GM12878 (cell line): ENCODE measurements around the gene AMN1. TPM values are rescaled to one million over a fixed set of nuclear protein-coding genes. Genes with fewer than 3 reads are reported as not detected.

ENCODE experiments used
- ATAC-seq: fragments of 200-7000 bp; cut with Tn5 transposase; 3 replicates; pipeline ENCODE4 v1.9.1; 2020; ENCODE audit warnings: mild to moderate bottlenecking, moderate library complexity
- BruUV-seq: library from RNA; stranded (reverse); fragments of 400-500 nt; replicated peaks from 2 replicates; lab custom pipeline; 2021; lab: Mats Ljungman, UMichigan
- CTCF ChIA-PET: fragments of 300-600 bp; sonication (Branson Sonifier 250); formaldehyde crosslinking; extraction: SDS; loops from one replicate; lab custom pipeline; 2021; ENCODE audit warnings: inconsistent platforms; lab: Yijun Ruan, JAX
- POLR2A ChIA-PET: fragments of 350-600 bp; formaldehyde crosslinking; extraction: SDS; loops from one replicate; lab custom pipeline; 2021; ENCODE audit warnings: inconsistent platforms; lab: Charles Lee
- RAD21 ChIA-PET: fragments of 300-600 bp; sonication (Branson Sonifier 250); formaldehyde crosslinking; loops from one replicate; lab custom pipeline; 2023; ENCODE audit warnings: antibody characterized with exemption; ENCODE audit not compliant: unreplicated experiment; lab: Charles Lee
- SMC1A ChIA-PET: fragments of 300-600 bp; sonication (Branson Sonifier 250); formaldehyde crosslinking; loops from one replicate; lab custom pipeline; 2023; ENCODE audit not compliant: unreplicated experiment, uncharacterized antibody; lab: Charles Lee
- DNase-seq: peaks from one replicate; pipeline ENCODE4 v3.0.0-alpha.2; 2011; ENCODE audit warnings: low read depth, low spot score
- FAIRE-seq: peaks from 3 replicates; lab custom pipeline; 2011; peaks lifted over from hg19 to GRCh38; lab: Jason Lieb, UNC
- H2AFZ ChIP-seq: 2 replicates; pipeline ENCODE4 v1.6.0; 2011; ENCODE audit warnings: low read depth, low read length, control low read depth; ENCODE audit not compliant: control insufficient read depth
- H3K27ac ChIP-seq: 2 replicates; pipeline ENCODE4 v1.5.1; 2011; ENCODE audit warnings: control low read depth; ENCODE audit not compliant: control insufficient read depth, insufficient read depth
- H3K27me3 ChIP-seq, 2 experiments: replicated peaks in 1 of 2; 2 replicates each; pipeline versions ENCODE4 v1.6.0 to v1.6.1; 2011; ENCODE audit warnings: low read length in 1 of 2; ENCODE audit not compliant: control insufficient read depth in 2 of 2, insufficient read depth in 2 of 2
- H3K36me3 ChIP-seq, 2 experiments: 2 replicates each; pipeline ENCODE4 v1.5.1; 2011; ENCODE audit warnings: low read length in 1 of 2; ENCODE audit not compliant: control insufficient read depth in 2 of 2, insufficient read depth in 2 of 2
- H3K4me1 ChIP-seq: 2 replicates; pipeline ENCODE4 v1.6.1; 2011; ENCODE audit warnings: mild to moderate bottlenecking, low read length, moderate library complexity, mixed read lengths; ENCODE audit not compliant: control insufficient read depth, insufficient read depth
- H3K4me2 ChIP-seq: 2 replicates; pipeline ENCODE4 v1.6.0; 2011; ENCODE audit warnings: control low read depth; ENCODE audit not compliant: control insufficient read depth, insufficient read depth
- H3K4me3 ChIP-seq: fragments of 200-600 bp; sonication (generic); 2 replicates; pipeline ENCODE4 v1.5.1; 2016
- H3K79me2 ChIP-seq: 2 replicates; pipeline ENCODE4 v1.6.0; 2011; ENCODE audit warnings: low read length; ENCODE audit not compliant: control insufficient read depth, insufficient read depth
- H3K9ac ChIP-seq: 2 replicates; pipeline ENCODE4 v1.8.0; 2011; ENCODE audit warnings: low read length, control low read depth, mixed read lengths; ENCODE audit not compliant: control insufficient read depth, insufficient read depth
- H3K9me3 ChIP-seq: replicated peaks from 3 replicates; pipeline ENCODE4 v1.5.1; 2011; ENCODE audit warnings: mild to moderate bottlenecking, low read length; ENCODE audit not compliant: control insufficient read depth, insufficient read depth
- H4K20me1 ChIP-seq: 2 replicates; pipeline ENCODE4 v1.6.0; 2011; ENCODE audit not compliant: control insufficient read depth, insufficient read depth
- BACH1 ChIP-seq: fragments of 450-650 bp; IDR thresholded peaks from 2 replicates; pipeline ENCODE4 v1.6.1; 2017; ENCODE audit warnings: mild to moderate bottlenecking, borderline replicate concordance
- BRCA1 ChIP-seq: IDR thresholded peaks from 2 replicates; pipeline ENCODE4 v1.6.1; 2011; ENCODE audit warnings: low read depth, low read length, improper control_type of control experiment
- CEBPB ChIP-seq, 2 experiments: fragments of 150-350 bp in 1 of 2; IDR thresholded peaks; 2 replicates each; pipeline ENCODE4 v1.6.1; 2012 to 2014; ENCODE audit warnings: low read depth in 2 of 2, low read length in 2 of 2, borderline replicate concordance in 1 of 2, inconsistent platforms in 1 of 2
- EED ChIP-seq: sonication (generic); IDR thresholded peaks from 2 replicates; pipeline ENCODE4 v1.6.1; 2016; ENCODE audit warnings: antibody characterized with exemption, low read depth
- ESRRA ChIP-seq: IDR thresholded peaks from 2 replicates; pipeline ENCODE4 v1.6.1; 2012; ENCODE audit warnings: mild to moderate bottlenecking, low read length, improper control_type of control experiment
- GATAD2B ChIP-seq: fragments of 450-650 bp; conservative IDR thresholded peaks from 2 replicates; pipeline ENCODE4 v1.6.1; 2017; ENCODE audit warnings: low read depth, mild to moderate bottlenecking, moderate library complexity
- HDGF ChIP-seq: fragments of 450-650 bp; IDR thresholded peaks from 2 replicates; pipeline ENCODE4 v1.6.1; 2016; ENCODE audit warnings: antibody characterized with exemption
- IKZF1 ChIP-seq: fragments of 450-650 bp; conservative IDR thresholded peaks from 2 replicates; pipeline ENCODE4 v1.6.1; 2017; ENCODE audit warnings: antibody characterized with exemption, mild to moderate bottlenecking
- LARP7 ChIP-seq: fragments of 450-650 bp; IDR thresholded peaks from 2 replicates; pipeline ENCODE4 v1.6.1; 2017; ENCODE audit warnings: mild to moderate bottlenecking
- NFYB ChIP-seq: IDR thresholded peaks from 2 replicates; pipeline ENCODE4 v1.6.1; 2011; ENCODE audit warnings: low read depth, mild to moderate bottlenecking, low read length, improper control_type of control experiment, moderate library complexity; ENCODE audit not compliant: insufficient read depth
- POLR2AphosphoS5 ChIP-seq: IDR thresholded peaks from 2 replicates; pipeline ENCODE4 v1.6.1; 2011; ENCODE audit warnings: mild to moderate bottlenecking, low read length, inconsistent platforms
- POU2F2 ChIP-seq: IDR thresholded peaks from 3 replicates; pipeline ENCODE4 v1.6.1; 2011; ENCODE audit warnings: low read depth, mild to moderate bottlenecking, low read length, borderline replicate concordance
- RFX5 ChIP-seq: IDR thresholded peaks from 2 replicates; pipeline ENCODE4 v1.6.1; 2011; ENCODE audit warnings: low read depth, low read length, improper control_type of control experiment
- SMC3 ChIP-seq: IDR thresholded peaks from 2 replicates; pipeline ENCODE4 v1.6.1; 2011; ENCODE audit warnings: low read length, improper control_type of control experiment, borderline replicate concordance
- TBL1XR1 ChIP-seq: IDR thresholded peaks from 2 replicates; pipeline ENCODE4 v1.6.1; 2012; ENCODE audit warnings: low read depth, low read length, improper control_type of control experiment
- TCF12 ChIP-seq: IDR thresholded peaks from 2 replicates; pipeline ENCODE4 v1.6.1; 2011; ENCODE audit warnings: low read depth, mild to moderate bottlenecking, low read length
- WRNIP1 ChIP-seq: IDR thresholded peaks from 2 replicates; pipeline ENCODE4 v1.6.1; 2011; ENCODE audit warnings: low read depth, low read length, improper control_type of control experiment, borderline replicate concordance
- ZNF217 ChIP-seq: fragments of 450-650 bp; IDR thresholded peaks from 2 replicates; pipeline ENCODE4 v1.6.1; 2017; ENCODE audit warnings: antibody characterized with exemption, mild to moderate bottlenecking
- WGBS: methylation state at CpG from one replicate; pipeline ENCODE4 v1.1.6; 2016; ENCODE audit warnings: low lambda C conversion rate; ENCODE audit not compliant: insufficient replicate concordance, insufficient coverage; ENCODE audit errors: missing lambda C conversion rate; 5-methylcytosine and 5-hydroxymethylcytosine counted together
- in situ Hi-C: fragments of 300-500 bp; cut with MboI; formaldehyde crosslinking; loops from 9 replicates; pipeline ENCODE4 v1.14.3; 2018; ENCODE audit warnings: mixed read lengths
- intact Hi-C: fragments of 100-400 bp; cut with micrococcal nuclease; formaldehyde crosslinking; loops from one replicate; pipeline ENCODE4 v1.14.2; 2022; ENCODE audit not compliant: unreplicated experiment
- polyA plus RNA-seq, 11 experiments: library from polyadenylated mRNA; depleted of rRNA in 4 of 11; unstranded in 6 of 11; stranded (reverse) in 5 of 11; fragments of >200 nt; fragmentation: Nextera tagmentation in 4 of 11; fragmentation: Illumina TruSeq in 1 of 11; extraction: Ambion mirVana in 4 of 11; extraction: Trizol in 1 of 11; gene quantifications; 1 replicate in 1 of 11; 2 replicates in 10 of 11; pipeline versions ENCODE4 v1.2.1 to v1.2.3, GENCODE V29; 2011 to 2016; ENCODE audit warnings: inconsistent platforms in 2 of 11, missing spikeins in 2 of 11, low read depth in 1 of 11
- total RNA-seq, 4 experiments: library from RNA; depleted of rRNA in 3 of 4; stranded (reverse); fragments of >200 nt in 3 of 4; fragmentation: Illumina TruSeq in 1 of 4; extraction: Trizol in 1 of 4; gene quantifications; 2 replicates each; pipeline versions ENCODE4 v1.2.1 to v1.2.3, GENCODE V29; 2013 to 2021
- TF ChIP-seq, protein P1 (sequence below): fragments of 450-650 bp; IDR thresholded peaks from 2 replicates; pipeline ENCODE4 v1.6.1; 2018; ENCODE audit warnings: mild to moderate bottlenecking, low read depth, moderate library complexity; ENCODE audit not compliant: partially characterized antibody
- TF ChIP-seq, protein P2 (sequence below): fragments of 450-650 bp; IDR thresholded peaks from 2 replicates; pipeline ENCODE4 v1.6.1; 2016; ENCODE audit warnings: mild to moderate bottlenecking

The AMN1 gene
- total and polyA plus RNA-seq, 10 of the 15 experiments (the other 5 are each of a cell fraction or from before 2014, with no cell fraction given): 5.4 to 19.3 (median 9.3) TPM

DNA sequence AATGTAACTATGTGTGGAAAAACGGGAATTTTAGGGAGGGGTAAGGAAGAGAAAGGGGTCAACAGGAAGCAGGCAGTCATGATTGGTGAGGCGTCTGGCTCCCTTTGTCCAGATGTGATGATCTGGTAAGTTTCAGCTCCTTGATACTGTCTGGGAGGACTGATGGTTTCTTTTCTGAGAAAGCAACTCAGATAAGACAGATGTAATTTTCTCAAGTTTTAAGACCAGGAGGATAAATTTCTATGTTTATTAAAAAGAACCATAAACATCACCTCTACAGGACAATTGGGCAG is 21.9 kb upstream of the AMN1 start:
- peak overlapping the region; percentile 18; the same call in 1 of the 2 replicates for H2AFZ ChIP-seq
- intact Hi-C loops (loop anchor here (5.0 kb wide), 1 partner anchor 207 kb away; the partner anchor contains the start of gene RESF1), in situ Hi-C loops (no loop called here)
- H3K4me3 ChIP-seq: peak overlapping the region; percentile 47; the same call in 1 of the 2 replicates
- RAD21 ChIA-PET: interaction anchor here (0.6 to 8.5 kb wide), 12 partner anchors 10 to 208 kb away, joined by 3 to 112 read pairs (median 16); partner anchors contain the start of genes AMN1 and RESF1
- H3K79me2 ChIP-seq: peaks cover 3% of the 10 kb centered on the region
- SMC1A ChIA-PET: interaction anchor here (0.6 to 5.3 kb wide), 15 partner anchors 8 to 309 kb away, joined by 3 to 46 read pairs (median 7); partner anchors contain the start of gene AMN1
- ATAC-seq (no peak), FAIRE-seq (no peak), DNase-seq (no peak)
- H3K36me3 ChIP-seq: no peaks in the 10 kb centered on the region
- POLR2A ChIA-PET: interaction anchor here (0.9 to 6.1 kb wide), 7 partner anchors 12 to 210 kb away, joined by 3 to 66 read pairs (median 6); partner anchors contain the start of gene AMN1
- no peaks in the 10 kb centered on the region for H3K27me3 ChIP-seq
- H3K4me2 ChIP-seq: peak overlapping the region; percentile 56
- H3K9ac ChIP-seq: peak overlapping the region; percentile 55
- peak overlapping the region; percentile 77 for H3K27ac ChIP-seq
- no TSS peak for BruUV-seq
- no peak for TF ChIP-seq SMC3
- TF ChIP-seq, protein P1, sequence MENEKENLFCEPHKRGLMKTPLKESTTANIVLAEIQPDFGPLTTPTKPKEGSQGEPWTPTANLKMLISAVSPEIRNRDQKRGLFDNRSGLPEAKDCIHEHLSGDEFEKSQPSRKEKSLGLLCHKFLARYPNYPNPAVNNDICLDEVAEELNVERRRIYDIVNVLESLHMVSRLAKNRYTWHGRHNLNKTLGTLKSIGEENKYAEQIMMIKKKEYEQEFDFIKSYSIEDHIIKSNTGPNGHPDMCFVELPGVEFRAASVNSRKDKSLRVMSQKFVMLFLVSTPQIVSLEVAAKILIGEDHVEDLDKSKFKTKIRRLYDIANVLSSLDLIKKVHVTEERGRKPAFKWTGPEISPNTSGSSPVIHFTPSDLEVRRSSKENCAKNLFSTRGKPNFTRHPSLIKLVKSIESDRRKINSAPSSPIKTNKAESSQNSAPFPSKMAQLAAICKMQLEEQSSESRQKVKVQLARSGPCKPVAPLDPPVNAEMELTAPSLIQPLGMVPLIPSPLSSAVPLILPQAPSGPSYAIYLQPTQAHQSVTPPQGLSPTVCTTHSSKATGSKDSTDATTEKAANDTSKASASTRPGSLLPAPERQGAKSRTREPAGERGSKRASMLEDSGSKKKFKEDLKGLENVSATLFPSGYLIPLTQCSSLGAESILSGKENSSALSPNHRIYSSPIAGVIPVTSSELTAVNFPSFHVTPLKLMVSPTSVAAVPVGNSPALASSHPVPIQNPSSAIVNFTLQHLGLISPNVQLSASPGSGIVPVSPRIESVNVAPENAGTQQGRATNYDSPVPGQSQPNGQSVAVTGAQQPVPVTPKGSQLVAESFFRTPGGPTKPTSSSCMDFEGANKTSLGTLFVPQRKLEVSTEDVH: no peak
- no peak for TF ChIP-seq POU2F2
- 0 out of 2 replicates have a peak, but pooled peaks have one; percentile 30 for TF ChIP-seq RFX5
- TF ChIP-seq BRCA1: no peak
- TF ChIP-seq NFYB: no peak
- TF ChIP-seq GATAD2B: no peak
- TF ChIP-seq BACH1: 0 out of 2 replicates have a peak, but pooled peaks have one; percentile 8
- TF ChIP-seq WRNIP1: 0 out of 2 replicates have a peak, but pooled peaks have one; percentile 18
- no peak for TF ChIP-seq CEBPB (IDR thresholded peaks at IDR 0.05; ENCODE audit: borderline replicate concordance in 1 of 2, low read depth in 2 of 2, low read length in 2 of 2)
- TF ChIP-seq IKZF1: no peak; the same call in none of the 2 replicates
- TF ChIP-seq HDGF: no peak
- TF ChIP-seq, protein P2, sequence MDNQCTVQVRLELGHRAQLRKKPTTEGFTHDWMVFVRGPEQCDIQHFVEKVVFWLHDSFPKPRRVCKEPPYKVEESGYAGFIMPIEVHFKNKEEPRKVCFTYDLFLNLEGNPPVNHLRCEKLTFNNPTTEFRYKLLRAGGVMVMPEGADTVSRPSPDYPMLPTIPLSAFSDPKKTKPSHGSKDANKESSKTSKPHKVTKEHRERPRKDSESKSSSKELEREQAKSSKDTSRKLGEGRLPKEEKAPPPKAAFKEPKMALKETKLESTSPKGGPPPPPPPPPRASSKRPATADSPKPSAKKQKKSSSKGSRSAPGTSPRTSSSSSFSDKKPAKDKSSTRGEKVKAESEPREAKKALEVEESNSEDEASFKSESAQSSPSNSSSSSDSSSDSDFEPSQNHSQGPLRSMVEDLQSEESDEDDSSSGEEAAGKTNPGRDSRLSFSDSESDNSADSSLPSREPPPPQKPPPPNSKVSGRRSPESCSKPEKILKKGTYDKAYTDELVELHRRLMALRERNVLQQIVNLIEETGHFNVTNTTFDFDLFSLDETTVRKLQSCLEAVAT: peak; percentile 3; the same call in 1 of the 2 replicates
- TF ChIP-seq TCF12: no peak
- TF ChIP-seq ZNF217: no peak
- TF ChIP-seq EED: no peak; the same call in 1 of the 2 replicates
- peak; percentile 67; the same call in 1 of the 2 replicates for TF ChIP-seq POLR2AphosphoS5
- TF ChIP-seq LARP7: 0 out of 2 replicates have a peak, but pooled peaks have one; percentile 16
- TF ChIP-seq TBL1XR1: no peak
- TF ChIP-seq ESRRA: no peak
- WGBS: 0% methylated on average over 2 of the region's 2 CpGs
- no peaks in the 10 kb centered on the region for H4K20me1 ChIP-seq
- H3K9me3 ChIP-seq: no peaks in the 10 kb centered on the region; the same call in none of the 3 replicates
- peaks cover 50% of the 10 kb centered on the region for H3K4me1 ChIP-seq
- CTCF ChIA-PET: interaction anchor here (0.9 to 2.3 kb wide), 4 partner anchors 16 to 146 kb away, joined by 3 to 11 read pairs (median 6); no protein-coding TSS in a partner anchor
